Islet of Langerhans (tissue), 1 donor: ENCODE data around the gene NFIC.
"Not testable (repeated sequence)": the region's sequence is repeated elsewhere in the genome, so short reads cannot be mapped to it uniquely, and the experiment has no call there.

ENCODE experiments used
- FAIRE-seq: peaks from one replicate; lab custom pipeline; 2011; peaks lifted over from hg19 to GRCh38; lab: Jason Lieb, UNC

The NFIC gene

DNA sequence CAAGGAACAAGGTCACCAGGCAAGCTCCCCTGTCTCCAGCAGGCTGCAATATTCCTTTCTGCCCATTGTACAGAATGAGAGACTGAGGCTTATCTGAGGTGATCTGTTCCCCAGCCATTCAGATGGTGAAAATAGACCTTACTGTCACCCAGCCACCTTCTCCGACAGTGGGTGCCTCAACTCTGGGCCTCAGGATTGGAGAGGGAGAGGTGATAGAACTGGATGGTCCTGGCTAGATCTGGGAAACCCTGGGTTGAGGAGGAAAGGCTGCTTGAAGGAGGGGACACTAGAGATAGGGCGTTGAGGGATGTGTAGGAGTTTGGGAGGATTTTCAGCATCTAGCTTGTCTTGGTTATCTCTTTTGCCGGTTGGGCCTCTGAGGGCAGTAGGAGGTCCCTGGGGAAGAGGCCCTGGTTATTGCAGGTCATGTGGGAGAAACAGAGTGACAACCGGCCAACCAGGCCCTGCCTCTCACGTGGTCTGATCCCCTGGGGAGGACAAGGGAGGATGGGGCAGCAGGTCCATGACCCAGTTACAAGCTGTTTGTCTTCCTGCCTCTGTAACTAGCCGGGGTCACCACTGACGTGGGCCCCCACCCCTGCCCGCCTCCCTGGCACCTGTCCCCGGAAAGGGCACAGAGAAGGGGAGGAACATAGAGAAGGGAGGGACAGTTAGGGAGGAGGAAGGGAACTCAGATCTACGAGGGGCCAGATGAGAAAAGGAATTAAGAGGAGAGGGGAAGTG lies 8.2 kb downstream of the NFIC start:
- no peak for FAIRE-seq

DNA sequence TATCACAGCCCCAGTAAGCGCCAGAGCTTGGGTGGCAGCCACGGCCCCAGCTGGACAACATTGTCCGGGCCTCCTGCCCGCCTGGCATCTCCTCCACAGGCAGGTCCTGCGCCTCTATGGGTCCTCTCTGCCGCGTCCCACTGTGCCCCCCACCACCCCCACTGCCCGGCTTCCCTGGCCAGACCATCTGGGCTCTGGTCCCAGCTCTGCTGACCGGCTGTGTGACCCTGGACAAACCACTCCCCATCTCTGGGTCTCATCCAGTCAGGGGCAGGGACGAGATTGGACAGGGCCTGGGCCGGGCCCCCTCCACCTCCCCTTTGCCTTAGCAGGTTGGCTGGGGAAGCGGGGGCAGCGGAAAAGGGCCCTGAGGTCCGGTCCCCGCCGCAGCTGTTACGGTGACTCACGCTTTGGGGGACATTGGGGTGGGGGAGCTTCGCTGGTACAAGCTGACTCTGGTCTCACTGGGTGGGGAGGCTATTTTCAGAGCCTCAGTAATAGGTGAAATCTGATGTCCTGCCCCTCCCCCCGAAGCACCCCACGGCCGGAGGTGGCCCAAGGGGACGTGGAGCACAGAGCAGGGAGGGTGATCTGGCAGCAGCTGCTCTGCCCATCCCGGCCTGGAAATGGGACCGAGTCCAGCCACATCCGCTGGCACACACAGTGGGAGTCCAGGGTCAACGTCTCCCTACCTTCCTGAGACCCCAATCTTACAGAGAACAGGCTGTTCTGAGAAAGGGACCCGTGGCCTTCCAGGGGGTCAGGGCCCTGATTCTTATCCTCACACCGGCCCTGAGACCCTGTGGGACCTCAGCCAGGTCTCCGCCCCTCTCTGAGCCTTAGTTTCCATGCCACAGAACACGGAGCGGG lies 9.1 kb downstream of the NFIC start:
- FAIRE-seq = no peak

GRCh38 chr19:3376091-3376455 lies 9.7 kb downstream of the NFIC start:
- FAIRE-seq = not testable (repeated sequence)

GRCh38 chr19:3378352-3379150 lies 12.2 kb downstream of the NFIC start:
- FAIRE-seq = no peak

DNA sequence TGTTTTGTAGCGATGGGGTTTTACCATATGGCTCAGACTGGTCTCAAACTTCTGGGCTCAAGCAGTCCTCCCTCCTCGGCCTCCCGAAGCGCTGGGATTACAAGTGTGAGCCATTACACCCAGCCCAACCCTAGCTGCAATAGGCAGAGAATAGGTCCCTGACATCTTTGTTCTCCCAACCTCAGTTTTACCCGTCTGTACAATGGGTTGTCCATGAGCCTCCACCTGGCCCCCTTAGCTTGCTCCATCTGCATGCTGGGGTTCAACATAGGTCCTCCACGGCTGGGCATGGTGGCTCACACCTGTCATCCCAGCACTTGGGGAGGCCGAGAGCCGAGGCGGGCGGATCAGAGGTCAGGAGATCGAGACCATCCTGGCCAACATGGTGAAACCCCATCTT lies 14.4 kb downstream of the NFIC start:
- no peak for FAIRE-seq

- no peak for FAIRE-seq
Observed at GRCh38 chr19:3381701-3382372, 15.5 kb downstream of the NFIC start.

DNA sequence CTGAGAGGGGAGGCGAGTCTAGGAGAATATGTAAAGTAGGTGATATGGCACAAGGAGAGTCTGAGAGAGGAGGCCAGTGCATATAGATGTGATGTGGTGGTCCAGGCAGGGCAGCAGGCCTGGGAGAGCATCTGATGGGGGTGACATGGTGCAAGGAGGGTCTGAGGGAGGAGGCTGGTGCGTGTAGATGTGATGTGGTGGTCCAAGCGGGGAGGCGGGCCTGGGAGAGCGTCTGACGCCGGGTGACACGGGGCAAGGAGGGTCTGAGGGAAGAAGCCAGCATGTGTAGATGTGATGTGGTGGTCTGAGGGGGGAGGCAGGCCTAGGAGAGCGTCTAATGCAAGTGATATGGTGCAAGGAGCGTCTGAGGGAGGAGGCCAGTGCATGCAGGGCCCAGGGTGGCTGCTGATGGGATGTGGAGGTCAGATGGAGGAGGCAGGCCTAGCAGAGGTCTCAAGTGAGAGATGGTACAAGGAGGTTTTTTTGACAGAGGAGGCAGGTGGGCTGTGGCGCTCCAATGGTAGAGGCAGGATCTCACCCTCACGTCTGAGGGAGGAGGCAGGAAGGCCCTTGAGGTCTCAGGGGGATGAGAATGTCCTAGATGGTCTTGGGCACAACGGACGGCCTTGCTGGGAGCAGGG lies 16.2 kb downstream of the NFIC start:
- FAIRE-seq = no peak

GRCh38 chr19:3383121-3383722 lies 16.8 kb downstream of the NFIC start:
- no peak for FAIRE-seq

DNA sequence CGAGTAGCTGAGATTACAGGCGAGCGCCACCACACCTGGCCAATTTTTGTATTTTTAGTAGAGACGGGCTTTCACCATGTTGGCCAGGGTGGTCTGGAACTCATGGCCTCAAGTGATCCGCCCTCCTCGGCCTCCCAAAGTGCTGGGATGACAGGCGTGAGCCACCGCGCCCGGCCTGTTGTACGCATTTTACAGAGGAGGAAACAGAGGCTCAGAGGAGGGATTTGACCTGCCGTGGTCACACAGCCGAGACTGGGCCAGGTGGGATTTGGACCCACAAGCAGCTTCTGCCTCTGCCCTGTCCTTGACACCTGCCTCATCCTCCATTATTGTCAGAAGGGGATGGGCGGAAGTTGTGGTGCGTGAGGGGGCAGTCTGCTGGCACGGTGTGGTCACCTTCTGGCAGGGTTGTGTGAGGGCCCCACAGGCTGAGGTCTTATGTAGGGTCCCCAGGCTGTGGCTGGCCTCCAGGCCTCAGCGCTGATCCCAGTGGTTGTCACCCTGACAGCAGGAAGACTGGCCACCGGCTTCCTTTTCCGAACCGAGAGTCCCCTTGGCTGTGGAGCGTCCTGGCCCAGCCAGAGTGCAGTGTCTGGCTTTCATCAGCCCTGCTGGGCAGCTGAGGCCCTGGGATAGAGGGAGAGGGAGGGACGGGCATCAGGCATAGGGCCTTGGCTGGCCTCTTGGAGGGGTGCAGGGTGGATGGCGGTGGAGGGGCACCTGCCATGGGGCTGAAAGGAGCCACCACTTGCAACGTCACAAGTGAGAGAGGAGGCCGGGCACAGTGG lies 20.3 kb downstream of the NFIC start:
- no peak for FAIRE-seq

DNA sequence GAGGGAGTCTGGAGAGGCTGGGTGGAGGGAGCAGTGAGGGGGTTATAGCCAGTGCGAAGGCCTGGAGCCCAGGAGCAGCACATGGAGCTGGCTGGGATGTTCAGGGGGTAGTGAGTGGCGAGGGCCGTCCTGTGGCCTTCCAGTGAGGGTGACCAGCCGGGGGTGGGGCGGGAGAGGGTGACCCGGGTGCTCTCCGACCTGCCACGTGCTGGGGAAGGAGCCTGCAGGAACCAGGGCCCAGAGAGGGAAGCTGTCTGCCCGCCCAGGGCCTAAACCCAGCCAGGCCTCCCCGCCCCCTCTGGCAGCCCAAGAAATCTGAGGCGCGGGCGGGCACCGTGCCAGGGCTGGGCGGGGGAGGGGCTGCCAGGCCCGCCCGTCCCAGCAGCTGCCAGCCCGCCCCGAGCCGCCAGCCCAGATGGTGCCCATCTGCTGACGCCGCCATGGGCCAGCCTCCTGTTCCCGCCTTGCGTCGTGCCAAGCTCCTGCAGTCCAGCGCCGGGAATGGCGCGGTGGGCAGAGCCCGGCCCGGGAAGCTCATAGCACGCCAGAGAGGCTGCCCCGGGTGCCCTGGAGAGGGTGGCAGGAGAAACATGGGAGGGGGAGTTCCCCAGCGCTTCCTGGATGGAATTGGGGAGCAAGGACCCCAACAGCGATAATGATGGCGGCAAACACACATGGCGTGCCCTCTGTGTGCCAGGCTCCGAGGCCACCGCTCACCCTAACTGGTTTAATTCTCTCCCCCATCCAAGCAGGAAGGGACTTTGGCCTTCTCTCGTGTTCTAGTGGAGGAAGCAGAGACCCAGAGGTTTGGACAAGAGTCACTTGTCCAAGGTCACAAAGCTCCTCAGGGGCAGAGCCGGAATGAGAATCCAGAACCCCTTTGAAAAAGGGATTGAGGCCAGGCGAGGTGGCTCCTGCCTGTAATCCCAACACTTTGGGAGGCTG lies 21.5 kb downstream of the NFIC start:
- no peak for FAIRE-seq

DNA sequence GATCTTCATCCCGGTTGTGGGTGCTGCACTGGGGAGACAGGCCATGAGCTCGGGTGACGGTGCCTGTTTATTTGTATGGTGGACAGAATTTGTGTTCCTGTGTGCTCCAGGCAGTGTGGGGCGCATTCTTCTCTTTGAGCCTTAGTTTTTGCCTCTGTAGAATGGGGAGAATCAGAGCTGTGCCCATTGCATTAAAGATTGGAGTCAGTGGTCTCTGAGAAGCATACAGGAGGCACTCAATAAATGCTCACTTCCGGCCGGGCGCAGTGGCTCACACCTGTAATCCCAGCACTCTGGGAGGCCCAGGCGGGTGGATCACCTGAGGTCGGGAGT lies 23.0 kb downstream of the NFIC start:
- no peak for FAIRE-seq

- FAIRE-seq = no peak
Observed at GRCh38 chr19:3389876-3390371, 23.5 kb downstream of the NFIC start.

GRCh38 chr19:3391911-3392310 lies 25.5 kb downstream of the NFIC start:
- not testable (repeated sequence) for FAIRE-seq

DNA sequence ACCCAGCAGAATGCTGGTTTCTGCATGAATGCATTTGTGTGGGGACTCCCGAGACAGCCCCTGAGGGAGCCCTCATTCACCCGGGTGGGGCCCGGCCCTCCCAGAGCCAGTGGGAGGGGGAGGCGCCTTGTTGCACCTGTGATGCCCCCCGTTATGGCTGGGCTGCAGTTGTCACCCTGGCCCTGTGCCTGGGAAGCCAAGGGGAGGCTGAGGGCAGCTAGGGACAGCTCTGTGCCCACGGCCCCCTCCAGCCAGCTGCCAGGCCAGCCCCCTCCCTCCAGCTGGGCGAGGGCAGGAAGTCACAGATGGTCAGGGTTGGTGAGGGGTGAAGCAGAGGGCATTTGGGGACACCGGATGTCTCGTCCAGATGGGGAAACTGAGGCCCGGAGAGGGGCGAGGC lies 26.1 kb downstream of the NFIC start:
- no peak for FAIRE-seq

GRCh38 chr19:3396881-3397265 lies 30.5 kb downstream of the NFIC start:
- FAIRE-seq = no peak

DNA sequence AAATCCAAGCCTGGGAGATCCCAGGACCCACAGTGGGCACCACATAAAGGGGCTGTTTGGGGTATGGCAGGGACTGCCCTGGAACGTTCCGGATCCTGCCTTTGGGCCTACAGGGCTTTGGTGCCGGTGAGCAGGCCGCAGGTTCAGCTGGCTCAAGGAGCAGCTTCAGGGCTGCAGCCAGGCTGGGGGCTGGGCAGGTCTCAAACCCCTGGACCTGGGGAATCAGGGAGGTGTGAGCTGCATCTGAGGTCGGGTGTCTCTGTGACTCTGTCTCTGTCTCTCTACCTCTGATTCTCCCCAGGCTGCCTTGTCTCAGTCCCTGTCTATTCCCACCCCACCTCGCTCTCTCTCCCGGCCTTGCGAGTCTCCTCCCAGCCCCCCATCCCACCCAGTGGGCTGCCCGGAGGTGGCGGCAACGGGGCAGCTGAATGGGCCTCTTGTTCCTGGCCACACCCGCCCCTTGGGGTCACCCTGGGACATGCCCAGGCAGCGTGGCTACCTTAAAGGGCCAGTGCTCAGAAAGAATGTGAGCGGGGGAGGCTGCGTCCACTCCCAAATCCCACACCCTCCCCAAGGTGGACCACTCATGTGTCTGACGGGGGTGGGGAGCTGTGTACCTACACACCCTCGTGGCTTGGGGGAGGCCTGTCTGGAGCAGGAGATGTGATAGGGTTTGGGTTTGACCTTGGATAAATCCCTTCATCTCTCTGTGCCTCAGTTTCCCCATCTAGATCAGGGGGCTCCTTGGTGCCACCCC lies 31.1 kb downstream of the NFIC start:
- FAIRE-seq = no peak

- FAIRE-seq = no peak
Observed at GRCh38 chr19:3398114-3398899, 31.9 kb downstream of the NFIC start.

- no peak for FAIRE-seq
Observed at GRCh38 chr19:3398900-3399278, 32.5 kb downstream of the NFIC start.
